ENCODE data around the gene SERP2.

GRCh38 chr13:44429311-44429710 lies 55.7 kb downstream of the SERP2 start:
- no peak for TF ChIP-seq YY1 (IDR thresholded peaks at IDR 0.05; ENCODE audit: insufficient read depth, insufficient read length)
- TF ChIP-seq ZNF274 (IDR thresholded peaks at IDR 0.05; ENCODE audit: low read depth, low read length): no peak
- no peak for TF ChIP-seq SUZ12 (IDR thresholded peaks at IDR 0.05; ENCODE audit: extremely low read depth, insufficient read depth, insufficient read length)

Data from NT2/D1 (cell line).